Hepatocyte (in vitro differentiated cells): ENCODE data around the gene OPN1LW.

Source experiments
- EZH2 ChIP-seq: fragments of 200-600 bp; sonication (generic); IDR thresholded peaks from 2 replicates; pipeline ENCODE4 v1.6.1; 2016; ENCODE audit warnings: antibody characterized with exemption, mild to moderate bottlenecking, borderline replicate concordance
- TF ChIP-seq, protein P1 (sequence below): fragments of 200-600 bp; sonication (generic); IDR thresholded peaks from 2 replicates; pipeline ENCODE4 v1.5.1; 2016; ENCODE audit warnings: antibody characterized with exemption, mild to moderate bottlenecking; ENCODE audit not compliant: poor library complexity

DNA sequence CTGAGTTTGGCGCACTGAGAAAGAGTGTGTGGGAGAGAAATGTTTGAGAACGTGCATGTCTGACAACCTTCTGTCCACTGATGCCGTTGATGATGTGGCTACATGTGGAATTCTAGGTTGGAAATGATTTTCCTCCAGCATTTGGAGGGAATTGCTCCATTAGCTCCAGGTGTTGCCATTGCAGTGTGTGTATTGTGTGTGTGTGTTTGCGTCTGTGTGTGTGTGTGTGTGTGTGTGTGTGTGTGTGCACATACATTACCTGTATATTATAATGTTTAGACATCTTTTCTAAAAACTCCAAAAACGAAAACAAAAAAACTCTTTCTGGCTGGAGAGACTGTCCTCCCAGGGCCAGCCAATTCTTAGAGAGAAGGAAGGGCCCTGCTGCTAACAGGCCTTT lies 28.3 kb upstream of the OPN1LW start:
- TF ChIP-seq, protein P1, sequence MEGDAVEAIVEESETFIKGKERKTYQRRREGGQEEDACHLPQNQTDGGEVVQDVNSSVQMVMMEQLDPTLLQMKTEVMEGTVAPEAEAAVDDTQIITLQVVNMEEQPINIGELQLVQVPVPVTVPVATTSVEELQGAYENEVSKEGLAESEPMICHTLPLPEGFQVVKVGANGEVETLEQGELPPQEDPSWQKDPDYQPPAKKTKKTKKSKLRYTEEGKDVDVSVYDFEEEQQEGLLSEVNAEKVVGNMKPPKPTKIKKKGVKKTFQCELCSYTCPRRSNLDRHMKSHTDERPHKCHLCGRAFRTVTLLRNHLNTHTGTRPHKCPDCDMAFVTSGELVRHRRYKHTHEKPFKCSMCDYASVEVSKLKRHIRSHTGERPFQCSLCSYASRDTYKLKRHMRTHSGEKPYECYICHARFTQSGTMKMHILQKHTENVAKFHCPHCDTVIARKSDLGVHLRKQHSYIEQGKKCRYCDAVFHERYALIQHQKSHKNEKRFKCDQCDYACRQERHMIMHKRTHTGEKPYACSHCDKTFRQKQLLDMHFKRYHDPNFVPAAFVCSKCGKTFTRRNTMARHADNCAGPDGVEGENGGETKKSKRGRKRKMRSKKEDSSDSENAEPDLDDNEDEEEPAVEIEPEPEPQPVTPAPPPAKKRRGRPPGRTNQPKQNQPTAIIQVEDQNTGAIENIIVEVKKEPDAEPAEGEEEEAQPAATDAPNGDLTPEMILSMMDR = no peak
- no peak for TF ChIP-seq EZH2
